Measurements from ENCODE around the gene SYNPR.
"Not testable (repeated sequence)": the region's sequence is repeated elsewhere in the genome, so short reads cannot be mapped to it uniquely, and the experiment has no call there.

The SYNPR gene

GRCh38 chr3:63278171-63279004 lies at the start of gene SYNPR:
SYNPR (plus strand) TSS chr3:63278308.
- DNase-seq = no peak

- DNase-seq = peak in 1 of 2 donors; percentile 3
These were observed 49.4 kb upstream of the SYNPR start for GRCh38 chr3:63228677-63229076.

- no peak for DNase-seq
These were observed 48.0 kb upstream of the SYNPR start for GRCh38 chr3:63230146-63230545.

- no peak for DNase-seq
These were observed 46.5 kb upstream of the SYNPR start for GRCh38 chr3:63231643-63232042.

- DNase-seq = no peak
These were observed 45.2 kb upstream of the SYNPR start for GRCh38 chr3:63232764-63233396.

- DNase-seq = no peak
These were observed 37.7 kb upstream of the SYNPR start for GRCh38 chr3:63240381-63240902.

GRCh38 chr3:63242124-63242523 lies 36.0 kb upstream of the SYNPR start:
- no peak for DNase-seq

- DNase-seq = no peak
These were observed 33.6 kb upstream of the SYNPR start for GRCh38 chr3:63244486-63244885.

- DNase-seq = no peak
These were observed 32.3 kb upstream of the SYNPR start for GRCh38 chr3:63245726-63246241.

- DNase-seq = no peak
These were observed 30.1 kb upstream of the SYNPR start for GRCh38 chr3:63248015-63248414.

GRCh38 chr3:63251499-63251898 lies 26.6 kb upstream of the SYNPR start:
- no peak for DNase-seq

GRCh38 chr3:63255819-63256218 lies 22.3 kb upstream of the SYNPR start:
- not testable (repeated sequence) for DNase-seq

GRCh38 chr3:63264716-63265115 lies 13.4 kb upstream of the SYNPR start:
- no peak for DNase-seq

- no peak for DNase-seq
These were observed 3.7 kb upstream of the SYNPR start for GRCh38 chr3:63274359-63274758.

- no peak for DNase-seq
These were observed 1.1 kb downstream of the SYNPR start for GRCh38 chr3:63279005-63279841.

GRCh38 chr3:63287610-63288009 lies 9.5 kb downstream of the SYNPR start:
- DNase-seq = no peak

- DNase-seq = no peak
These were observed 12.6 kb downstream of the SYNPR start for GRCh38 chr3:63290686-63291085.

GRCh38 chr3:63294332-63294731 lies 16.2 kb downstream of the SYNPR start:
- no peak for DNase-seq

- DNase-seq = no peak
These were observed 17.2 kb downstream of the SYNPR start for GRCh38 chr3:63295356-63295755.

- no peak for DNase-seq
These were observed 17.7 kb downstream of the SYNPR start for GRCh38 chr3:63295806-63296205.

GRCh38 chr3:63296249-63296648 lies 18.1 kb downstream of the SYNPR start:
- DNase-seq = no peak

GRCh38 chr3:63303238-63303637 lies 25.1 kb downstream of the SYNPR start:
- DNase-seq = no peak

GRCh38 chr3:63304421-63304820 lies 26.3 kb downstream of the SYNPR start:
- no peak for DNase-seq

Data from CD4-positive, alpha-beta T cell treated with Interleukin-1 beta for 1 hour (primary cell).